WI38 (cell line): ENCODE results near the gene DTNB.

Source experiments
- H3K4me3 ChIP-seq: 2 replicates; pipeline ENCODE4 v1.5.1; 2011; ENCODE audit warnings: low read depth, mild to moderate bottlenecking, control low read depth, low read length
- TF ChIP-seq, protein P1 (sequence below): IDR thresholded peaks from 2 replicates; pipeline ENCODE4 v1.5.1; 2012; ENCODE audit warnings: low read depth, mild to moderate bottlenecking, control low read depth, low read length

The DTNB gene

DNA sequence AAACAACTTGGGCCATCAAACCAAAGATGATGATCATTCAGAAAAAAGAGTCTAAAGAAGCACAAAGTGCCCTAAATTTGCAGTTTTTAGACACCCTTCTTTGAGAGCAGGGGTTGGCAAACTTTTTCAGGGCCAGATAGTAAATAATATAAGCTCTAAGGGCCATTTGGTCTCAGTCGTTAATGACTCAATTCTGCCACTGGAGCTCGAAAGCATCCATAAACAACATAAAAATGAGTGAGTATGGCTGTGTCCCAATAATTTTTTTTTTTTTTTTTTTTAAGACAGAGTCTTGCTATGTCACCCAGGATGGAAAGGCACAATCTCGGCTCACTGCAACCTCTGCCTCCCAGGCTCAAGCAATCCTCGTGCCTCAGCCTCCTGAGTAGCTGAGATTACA, 152.3 kb downstream of the DTNB start:
- TF ChIP-seq, protein P1, sequence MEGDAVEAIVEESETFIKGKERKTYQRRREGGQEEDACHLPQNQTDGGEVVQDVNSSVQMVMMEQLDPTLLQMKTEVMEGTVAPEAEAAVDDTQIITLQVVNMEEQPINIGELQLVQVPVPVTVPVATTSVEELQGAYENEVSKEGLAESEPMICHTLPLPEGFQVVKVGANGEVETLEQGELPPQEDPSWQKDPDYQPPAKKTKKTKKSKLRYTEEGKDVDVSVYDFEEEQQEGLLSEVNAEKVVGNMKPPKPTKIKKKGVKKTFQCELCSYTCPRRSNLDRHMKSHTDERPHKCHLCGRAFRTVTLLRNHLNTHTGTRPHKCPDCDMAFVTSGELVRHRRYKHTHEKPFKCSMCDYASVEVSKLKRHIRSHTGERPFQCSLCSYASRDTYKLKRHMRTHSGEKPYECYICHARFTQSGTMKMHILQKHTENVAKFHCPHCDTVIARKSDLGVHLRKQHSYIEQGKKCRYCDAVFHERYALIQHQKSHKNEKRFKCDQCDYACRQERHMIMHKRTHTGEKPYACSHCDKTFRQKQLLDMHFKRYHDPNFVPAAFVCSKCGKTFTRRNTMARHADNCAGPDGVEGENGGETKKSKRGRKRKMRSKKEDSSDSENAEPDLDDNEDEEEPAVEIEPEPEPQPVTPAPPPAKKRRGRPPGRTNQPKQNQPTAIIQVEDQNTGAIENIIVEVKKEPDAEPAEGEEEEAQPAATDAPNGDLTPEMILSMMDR: no peak
- no peak overlapping the region for H3K4me3 ChIP-seq

DNA sequence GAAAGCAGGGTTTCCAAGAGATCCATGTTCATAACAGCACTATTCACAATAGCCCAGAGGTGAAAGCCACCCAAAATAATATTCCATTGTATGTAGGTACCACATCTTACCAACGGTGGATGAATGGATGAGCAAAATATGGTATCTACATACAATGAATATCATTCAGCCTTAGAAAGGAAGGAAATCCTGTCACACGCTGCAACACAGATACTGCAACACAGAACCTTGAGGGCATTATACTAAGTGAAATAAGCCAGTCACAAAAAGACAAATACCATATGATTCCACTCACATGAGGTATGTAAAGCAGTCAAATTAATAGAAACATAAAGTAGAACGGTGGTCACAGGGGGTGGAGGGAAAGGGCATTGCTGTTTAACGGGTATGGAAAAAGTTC, 155.7 kb downstream of the DTNB start:
- no peak overlapping the region for H3K4me3 ChIP-seq
- TF ChIP-seq, protein P1: no peak

DNA sequence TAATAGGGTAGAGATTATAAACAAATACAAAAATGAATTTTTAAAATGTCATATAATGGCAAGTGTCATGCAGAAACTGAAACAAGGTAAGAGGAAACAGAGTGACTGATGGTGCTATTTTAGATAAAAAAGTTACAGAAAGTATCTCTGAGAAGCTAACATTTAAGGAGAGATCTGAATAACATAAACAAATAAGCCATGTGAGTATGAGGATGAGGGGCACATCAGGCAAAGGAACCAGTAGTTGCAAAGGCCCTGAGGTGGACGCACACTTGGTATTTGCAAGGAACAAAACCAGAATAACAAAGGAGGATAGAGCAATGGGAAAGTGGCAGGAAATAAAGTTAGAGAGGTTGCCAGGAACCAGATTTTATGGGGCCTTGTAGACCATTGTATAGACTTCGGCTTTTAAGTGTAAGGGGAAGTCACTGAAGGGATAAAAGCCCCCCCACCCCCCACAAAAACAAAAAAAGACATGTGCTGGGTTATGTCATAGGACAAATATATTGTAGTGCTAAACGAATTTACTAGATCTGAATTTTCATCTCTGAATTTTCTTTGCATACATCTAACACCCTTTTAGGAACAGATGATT, 159.2 kb downstream of the DTNB start:
- no peak overlapping the region for H3K4me3 ChIP-seq
- TF ChIP-seq, protein P1: no peak

DNA sequence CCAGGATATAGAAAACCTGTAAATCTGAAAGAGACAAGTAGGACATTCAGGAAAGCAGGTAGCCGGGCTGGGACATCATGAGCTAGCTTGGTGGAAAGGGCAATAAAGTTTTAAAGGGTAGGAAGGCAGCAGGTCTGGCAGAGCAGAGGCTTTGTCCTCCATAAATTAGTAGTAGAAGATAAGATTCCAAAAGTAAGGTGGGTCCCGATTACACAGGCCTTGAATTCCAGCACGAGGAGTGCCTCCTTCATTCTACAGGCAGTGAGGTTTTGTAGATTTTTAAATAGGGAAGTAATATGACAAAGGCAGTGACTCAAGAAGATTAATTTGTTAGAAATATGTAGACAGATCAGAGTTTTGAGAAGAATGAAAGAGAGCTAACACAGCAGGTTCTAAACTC, 160.7 kb downstream of the DTNB start:
- TF ChIP-seq, protein P1: no peak
- no peak overlapping the region for H3K4me3 ChIP-seq

DNA sequence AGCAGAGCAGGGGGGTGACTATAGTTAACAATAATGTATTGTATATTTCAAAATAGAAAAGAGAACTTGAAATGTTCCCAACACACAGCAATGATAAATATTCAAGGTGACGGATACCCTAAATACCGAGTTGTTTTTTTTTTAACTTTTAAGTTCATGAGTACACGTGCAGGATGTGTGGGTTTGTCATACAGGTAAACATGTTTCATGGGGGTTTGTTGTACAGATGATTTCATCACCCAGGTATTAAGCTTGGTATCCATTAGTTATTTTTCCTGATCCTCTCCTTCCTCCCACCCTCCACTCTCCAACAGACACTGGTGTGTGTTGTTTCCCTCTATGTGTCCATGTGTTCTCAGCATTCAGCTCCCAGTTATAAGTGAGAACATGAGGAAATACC, 167.2 kb downstream of the DTNB start:
- TF ChIP-seq, protein P1: no peak
- no peak overlapping the region for H3K4me3 ChIP-seq

DNA sequence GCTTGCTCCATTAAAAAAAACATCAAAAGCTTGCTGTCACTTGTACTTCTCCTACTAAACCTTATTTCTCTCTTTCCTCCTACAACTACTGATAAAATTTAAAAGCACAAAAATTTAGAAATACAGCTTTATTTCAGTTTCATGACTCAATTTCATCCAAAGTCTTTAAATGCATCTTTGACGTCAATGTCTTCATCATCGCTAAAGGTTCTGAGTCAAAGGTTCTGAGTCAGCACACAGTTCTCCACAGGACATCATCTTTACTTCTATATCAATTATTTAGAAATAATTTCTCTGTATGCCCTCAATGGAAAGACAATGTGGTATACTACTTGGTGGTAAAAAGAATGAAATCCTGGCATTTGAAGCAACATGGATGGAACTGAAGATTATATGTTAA, 167.8 kb downstream of the DTNB start:
- H3K4me3 ChIP-seq: no peak overlapping the region
- TF ChIP-seq, protein P1: no peak

DNA sequence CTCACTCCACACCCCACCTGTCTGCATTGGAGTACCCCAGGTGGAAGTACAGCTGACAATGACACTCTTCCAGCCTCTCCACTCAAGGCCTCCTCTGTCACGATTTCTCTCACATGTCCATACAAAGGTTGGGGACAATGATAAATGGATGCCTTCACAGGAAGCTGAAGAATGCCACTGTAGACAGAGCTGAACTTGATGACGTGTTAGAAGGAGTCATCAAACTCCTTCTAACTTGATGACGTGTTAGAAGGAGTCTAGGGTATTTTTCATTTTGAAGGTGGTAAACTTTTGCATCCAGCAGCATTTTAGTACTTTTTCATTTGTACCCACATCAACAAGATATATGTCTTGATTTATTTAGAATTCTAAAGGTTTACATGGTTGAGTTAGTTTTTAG, 168.2 kb downstream of the DTNB start:
- TF ChIP-seq, protein P1: no peak
- no peak overlapping the region for H3K4me3 ChIP-seq
